HepG2 (cell line): ENCODE results near the gene AP4M1. TPM values are rescaled to one million over a fixed set of nuclear protein-coding genes. Genes with fewer than 3 reads are reported as not detected.

Experiments used
- ARNT2 ChIP-seq: sonication (generic); formaldehyde crosslinking; IDR thresholded peaks from 2 replicates; pipeline ENCODE4 v1.8.0; 2022; ENCODE audit warnings: mild to moderate bottlenecking, low read depth, missing genetic modification reagents, moderate library complexity
- ELF3 ChIP-seq: IDR thresholded peaks from 2 replicates; pipeline ENCODE4 v1.6.1; 2016; ENCODE audit warnings: missing genetic modification reagents, missing compliant biosample characterization
- FOXJ3 ChIP-seq: sonication (generic); formaldehyde crosslinking; IDR thresholded peaks from 2 replicates; pipeline ENCODE4 v1.4.0; 2020; ENCODE audit warnings: missing genetic modification reagents, mild to moderate bottlenecking, borderline replicate concordance
- GABPB1 ChIP-seq: IDR thresholded peaks from 2 replicates; pipeline ENCODE4 v1.6.1; 2016; ENCODE audit warnings: mild to moderate bottlenecking, missing genetic modification reagents, moderate library complexity, missing compliant biosample characterization
- RFX5 ChIP-seq: IDR thresholded peaks from 2 replicates; pipeline ENCODE4 v1.6.1; 2011; ENCODE audit warnings: low read depth, low read length, improper control_type of control experiment
- RFXAP ChIP-seq: sonication (generic); formaldehyde crosslinking; IDR thresholded peaks from 2 replicates; pipeline ENCODE4 v1.4.0; 2020; ENCODE audit warnings: missing genetic modification reagents, borderline replicate concordance
- RXRB ChIP-seq: IDR thresholded peaks from 2 replicates; pipeline ENCODE4 v1.6.1; 2016; ENCODE audit warnings: borderline replicate concordance, missing genetic modification reagents, missing compliant biosample characterization
- THAP11 ChIP-seq: IDR thresholded peaks from 2 replicates; pipeline ENCODE4 v1.6.1; 2016; ENCODE audit warnings: missing biosample characterization, missing genetic modification reagents
- U2AF1 ChIP-seq: fragments of 200-400 bp; formaldehyde crosslinking; optimal IDR thresholded peaks from 2 replicates; pipeline ENCODE3; 2017; ENCODE audit warnings: mild to moderate bottlenecking, low read depth, low read length
- ZBTB7A ChIP-seq: sonication (generic); formaldehyde crosslinking; IDR thresholded peaks from 2 replicates; pipeline ENCODE4 v1.8.0; 2022; ENCODE audit warnings: mild to moderate bottlenecking, missing genetic modification reagents
- ZBTB8A ChIP-seq: sonication (generic); formaldehyde crosslinking; IDR thresholded peaks from 2 replicates; pipeline ENCODE4 v1.4.0; 2020; ENCODE audit warnings: mild to moderate bottlenecking, low read depth, missing genetic modification reagents, borderline replicate concordance
- ZIK1 ChIP-seq: sonication (generic); formaldehyde crosslinking; IDR thresholded peaks from 2 replicates; pipeline ENCODE4 v1.5.0; 2020; ENCODE audit warnings: mild to moderate bottlenecking, low read depth, missing genetic modification reagents, borderline replicate concordance
- ZNF441 ChIP-seq: sonication (generic); formaldehyde crosslinking; IDR thresholded peaks from 2 replicates; pipeline ENCODE4 v1.7.0; 2021; ENCODE audit warnings: missing genetic modification reagents, borderline replicate concordance
- ZNF562 ChIP-seq: sonication (generic); formaldehyde crosslinking; IDR thresholded peaks from 2 replicates; pipeline ENCODE4 v1.8.0; 2022; ENCODE audit warnings: missing genetic modification reagents, borderline replicate concordance
- ZNF737 ChIP-seq: sonication (generic); formaldehyde crosslinking; IDR thresholded peaks from 2 replicates; pipeline ENCODE4 v1.5.0; 2020; ENCODE audit warnings: missing genetic modification reagents, mild to moderate bottlenecking, borderline replicate concordance
- ZSCAN31 ChIP-seq: sonication (generic); formaldehyde crosslinking; IDR thresholded peaks from 2 replicates; pipeline ENCODE4 v1.5.0; 2020; ENCODE audit warnings: low read depth, mild to moderate bottlenecking, missing genetic modification reagents
- polyA plus RNA-seq, 8 experiments: library from polyadenylated mRNA; depleted of rRNA in 3 of 8; stranded (reverse) in 7 of 8; unstranded in 1 of 8; fragments of >200 nt; fragmentation: Illumina TruSeq in 4 of 8; extraction: Trizol in 4 of 8; gene quantifications; 2 replicates each; pipeline versions ENCODE4 v1.2.1 to v1.2.3, GENCODE V29; 2011 to 2016; ENCODE audit warnings: low read depth in 4 of 8, missing spikeins in 1 of 8, mixed read lengths in 1 of 8; ENCODE audit not compliant: insufficient read depth in 1 of 8
- total RNA-seq, 5 experiments: library from RNA; depleted of rRNA; stranded (reverse); fragments of >200 nt; fragmentation: Illumina TruSeq; extraction: Trizol; gene quantifications; 2 replicates each; pipeline ENCODE4 v1.2.3, GENCODE V29; 2016; ENCODE audit warnings: low read depth in 1 of 5
- TF ChIP-seq, protein P1 (sequence below): sonication (generic); formaldehyde crosslinking; IDR thresholded peaks from 2 replicates; pipeline ENCODE4 v1.4.0; 2020; ENCODE audit warnings: missing genetic modification reagents
- TF ChIP-seq, protein P2 (sequence below): sonication (generic); formaldehyde crosslinking; IDR thresholded peaks from 2 replicates; pipeline ENCODE4 v1.4.0; 2020; ENCODE audit warnings: missing genetic modification reagents, borderline replicate concordance
- TF ChIP-seq, protein P3 (sequence below): sonication (generic); formaldehyde crosslinking; IDR thresholded peaks from 2 replicates; pipeline ENCODE4 v1.4.0; 2020; ENCODE audit warnings: mild to moderate bottlenecking, missing genetic modification reagents
- TF ChIP-seq, protein P4 (sequence below): sonication (generic); formaldehyde crosslinking; conservative IDR thresholded peaks from 2 replicates; pipeline ENCODE4 v1.8.1; 2023; ENCODE audit warnings: missing genetic modification reagents
- TF ChIP-seq, protein P5 (sequence below): sonication (generic); formaldehyde crosslinking; IDR thresholded peaks from 2 replicates; pipeline ENCODE4 v1.5.0; 2020; ENCODE audit warnings: missing genetic modification reagents

Gene AP4M1
- total and polyA plus RNA-seq, 2 of the 13 experiments (the other 11 are each of a cell fraction or from before 2014, with no cell fraction given) = 6.3 to 9.7 TPM

DNA sequence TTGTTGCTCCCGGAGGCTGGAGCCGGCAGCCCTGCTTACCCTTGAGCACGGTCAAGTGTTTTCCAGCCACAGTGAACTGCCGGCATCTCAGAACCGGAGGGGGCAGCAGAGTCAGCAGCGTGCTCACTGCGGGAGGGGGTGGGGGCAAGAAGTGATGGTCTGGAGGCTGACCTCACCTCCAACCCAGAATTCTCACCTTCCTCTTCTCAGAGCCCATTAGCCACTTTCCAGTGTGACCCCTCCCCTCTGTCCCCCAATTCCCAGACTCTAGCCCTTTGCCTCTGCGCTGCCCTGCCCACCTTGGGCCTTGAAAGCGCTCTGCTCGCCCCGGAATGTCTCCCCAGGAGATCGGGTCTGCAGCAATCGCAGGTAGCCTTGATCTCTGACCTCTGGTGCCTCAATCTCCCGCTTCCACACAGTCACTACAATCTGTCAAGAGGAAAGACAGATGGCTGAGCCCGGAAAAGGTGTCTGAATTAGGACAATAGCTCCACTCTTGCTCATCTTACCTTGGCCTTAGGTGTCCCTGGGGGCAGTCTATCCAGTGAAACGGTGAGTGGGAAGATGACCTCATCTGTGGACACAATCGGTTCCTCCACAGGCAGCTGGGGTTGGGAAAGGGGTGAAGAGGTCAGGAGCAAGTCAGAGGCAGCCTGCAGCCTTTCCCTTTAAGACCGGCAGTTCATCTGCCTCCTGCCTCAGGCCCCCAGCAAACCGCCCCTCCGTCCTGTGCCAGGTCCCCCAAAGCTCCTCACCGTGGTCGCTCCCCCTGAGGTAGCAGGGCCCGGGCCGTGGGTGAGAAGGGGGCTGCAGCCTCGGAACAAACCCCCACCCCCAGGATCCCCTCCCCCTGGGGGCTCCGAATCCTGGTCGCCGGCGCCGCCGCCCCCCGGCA, 56.1 kb downstream of the AP4M1 start (continued):
- TF ChIP-seq, protein P1, sequence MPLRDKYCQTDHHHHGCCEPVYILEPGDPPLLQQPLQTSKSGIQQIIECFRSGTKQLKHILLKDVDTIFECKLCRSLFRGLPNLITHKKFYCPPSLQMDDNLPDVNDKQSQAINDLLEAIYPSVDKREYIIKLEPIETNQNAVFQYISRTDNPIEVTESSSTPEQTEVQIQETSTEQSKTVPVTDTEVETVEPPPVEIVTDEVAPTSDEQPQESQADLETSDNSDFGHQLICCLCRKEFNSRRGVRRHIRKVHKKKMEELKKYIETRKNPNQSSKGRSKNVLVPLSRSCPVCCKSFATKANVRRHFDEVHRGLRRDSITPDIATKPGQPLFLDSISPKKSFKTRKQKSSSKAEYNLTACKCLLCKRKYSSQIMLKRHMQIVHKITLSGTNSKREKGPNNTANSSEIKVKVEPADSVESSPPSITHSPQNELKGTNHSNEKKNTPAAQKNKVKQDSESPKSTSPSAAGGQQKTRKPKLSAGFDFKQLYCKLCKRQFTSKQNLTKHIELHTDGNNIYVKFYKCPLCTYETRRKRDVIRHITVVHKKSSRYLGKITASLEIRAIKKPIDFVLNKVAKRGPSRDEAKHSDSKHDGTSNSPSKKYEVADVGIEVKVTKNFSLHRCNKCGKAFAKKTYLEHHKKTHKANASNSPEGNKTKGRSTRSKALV (CRISPR knock-in tag) = no peak
- TF ChIP-seq ELF3 (CRISPR knock-in tag) = 0 out of 2 replicates have a peak, but pooled peaks have one; percentile 12
- TF ChIP-seq THAP11 (CRISPR knock-in tag) = no peak
- TF ChIP-seq RXRB (CRISPR knock-in tag) = peak; percentile 74; the same call in 1 of the 2 replicates
- no peak for TF ChIP-seq U2AF1
- TF ChIP-seq ZNF562 (CRISPR knock-in tag) = no peak
- TF ChIP-seq RFXAP (CRISPR knock-in tag) = 0 out of 2 replicates have a peak, but pooled peaks have one; percentile 20
- no peak; the same call in 1 of the 2 replicates for TF ChIP-seq GABPB1 (CRISPR knock-in tag)
- TF ChIP-seq ZNF441 (CRISPR knock-in tag) = no peak
- no peak for TF ChIP-seq ZIK1 (CRISPR knock-in tag)
- TF ChIP-seq ARNT2 (CRISPR knock-in tag) = no peak; the same call in 1 of the 2 replicates
- no peak for TF ChIP-seq RFX5
- TF ChIP-seq ZSCAN31 = no peak
- TF ChIP-seq ZBTB7A (CRISPR knock-in tag) = no peak
- TF ChIP-seq, protein P2, sequence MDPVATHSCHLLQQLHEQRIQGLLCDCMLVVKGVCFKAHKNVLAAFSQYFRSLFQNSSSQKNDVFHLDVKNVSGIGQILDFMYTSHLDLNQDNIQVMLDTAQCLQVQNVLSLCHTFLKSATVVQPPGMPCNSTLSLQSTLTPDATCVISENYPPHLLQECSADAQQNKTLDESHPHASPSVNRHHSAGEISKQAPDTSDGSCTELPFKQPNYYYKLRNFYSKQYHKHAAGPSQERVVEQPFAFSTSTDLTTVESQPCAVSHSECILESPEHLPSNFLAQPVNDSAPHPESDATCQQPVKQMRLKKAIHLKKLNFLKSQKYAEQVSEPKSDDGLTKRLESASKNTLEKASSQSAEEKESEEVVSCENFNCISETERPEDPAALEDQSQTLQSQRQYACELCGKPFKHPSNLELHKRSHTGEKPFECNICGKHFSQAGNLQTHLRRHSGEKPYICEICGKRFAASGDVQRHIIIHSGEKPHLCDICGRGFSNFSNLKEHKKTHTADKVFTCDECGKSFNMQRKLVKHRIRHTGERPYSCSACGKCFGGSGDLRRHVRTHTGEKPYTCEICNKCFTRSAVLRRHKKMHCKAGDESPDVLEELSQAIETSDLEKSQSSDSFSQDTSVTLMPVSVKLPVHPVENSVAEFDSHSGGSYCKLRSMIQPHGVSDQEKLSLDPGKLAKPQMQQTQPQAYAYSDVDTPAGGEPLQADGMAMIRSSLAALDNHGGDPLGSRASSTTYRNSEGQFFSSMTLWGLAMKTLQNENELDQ (CRISPR knock-in tag) = no peak
- TF ChIP-seq ZNF737 (CRISPR knock-in tag) = no peak
- no peak for TF ChIP-seq FOXJ3 (CRISPR knock-in tag)
- TF ChIP-seq, protein P3, sequence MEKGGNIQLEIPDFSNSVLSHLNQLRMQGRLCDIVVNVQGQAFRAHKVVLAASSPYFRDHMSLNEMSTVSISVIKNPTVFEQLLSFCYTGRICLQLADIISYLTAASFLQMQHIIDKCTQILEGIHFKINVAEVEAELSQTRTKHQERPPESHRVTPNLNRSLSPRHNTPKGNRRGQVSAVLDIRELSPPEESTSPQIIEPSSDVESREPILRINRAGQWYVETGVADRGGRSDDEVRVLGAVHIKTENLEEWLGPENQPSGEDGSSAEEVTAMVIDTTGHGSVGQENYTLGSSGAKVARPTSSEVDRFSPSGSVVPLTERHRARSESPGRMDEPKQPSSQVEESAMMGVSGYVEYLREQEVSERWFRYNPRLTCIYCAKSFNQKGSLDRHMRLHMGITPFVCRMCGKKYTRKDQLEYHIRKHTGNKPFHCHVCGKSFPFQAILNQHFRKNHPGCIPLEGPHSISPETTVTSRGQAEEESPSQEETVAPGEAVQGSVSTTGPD (CRISPR knock-in tag) = no peak
- TF ChIP-seq, protein P4, sequence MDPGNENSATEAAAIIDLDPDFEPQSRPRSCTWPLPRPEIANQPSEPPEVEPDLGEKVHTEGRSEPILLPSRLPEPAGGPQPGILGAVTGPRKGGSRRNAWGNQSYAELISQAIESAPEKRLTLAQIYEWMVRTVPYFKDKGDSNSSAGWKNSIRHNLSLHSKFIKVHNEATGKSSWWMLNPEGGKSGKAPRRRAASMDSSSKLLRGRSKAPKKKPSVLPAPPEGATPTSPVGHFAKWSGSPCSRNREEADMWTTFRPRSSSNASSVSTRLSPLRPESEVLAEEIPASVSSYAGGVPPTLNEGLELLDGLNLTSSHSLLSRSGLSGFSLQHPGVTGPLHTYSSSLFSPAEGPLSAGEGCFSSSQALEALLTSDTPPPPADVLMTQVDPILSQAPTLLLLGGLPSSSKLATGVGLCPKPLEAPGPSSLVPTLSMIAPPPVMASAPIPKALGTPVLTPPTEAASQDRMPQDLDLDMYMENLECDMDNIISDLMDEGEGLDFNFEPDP (CRISPR knock-in tag) = no peak
- TF ChIP-seq, protein P5, sequence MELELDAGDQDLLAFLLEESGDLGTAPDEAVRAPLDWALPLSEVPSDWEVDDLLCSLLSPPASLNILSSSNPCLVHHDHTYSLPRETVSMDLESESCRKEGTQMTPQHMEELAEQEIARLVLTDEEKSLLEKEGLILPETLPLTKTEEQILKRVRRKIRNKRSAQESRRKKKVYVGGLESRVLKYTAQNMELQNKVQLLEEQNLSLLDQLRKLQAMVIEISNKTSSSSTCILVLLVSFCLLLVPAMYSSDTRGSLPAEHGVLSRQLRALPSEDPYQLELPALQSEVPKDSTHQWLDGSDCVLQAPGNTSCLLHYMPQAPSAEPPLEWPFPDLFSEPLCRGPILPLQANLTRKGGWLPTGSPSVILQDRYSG = no peak
- TF ChIP-seq ZBTB8A (CRISPR knock-in tag) = no peak
